HepG2 (cell line): ENCODE measurements around the gene SLC66A3. TPM values are rescaled to one million over a fixed set of nuclear protein-coding genes. Genes with fewer than 3 reads are reported as not detected.

Experiments used
- ATF3 ChIP-seq: sonication (generic); formaldehyde crosslinking; IDR thresholded peaks from 2 replicates; pipeline ENCODE4 v1.4.0; 2020; ENCODE audit warnings: missing genetic modification reagents
- ATF7-NPFF ChIP-seq: sonication (generic); formaldehyde crosslinking; IDR thresholded peaks from 2 replicates; pipeline ENCODE4 v1.8.1; 2023; ENCODE audit warnings: mild to moderate bottlenecking, low read depth, missing genetic modification reagents, moderate library complexity
- HCFC1 ChIP-seq: fragments of 150-350 bp; IDR thresholded peaks from 2 replicates; pipeline ENCODE4 v1.6.1; 2014; ENCODE audit warnings: low read depth, low read length
- IRX3 ChIP-seq: sonication (generic); formaldehyde crosslinking; IDR thresholded peaks from 2 replicates; pipeline ENCODE4 v1.8.1; 2023; ENCODE audit warnings: mild to moderate bottlenecking, low read depth, missing genetic modification reagents, borderline replicate concordance
- KAT8 ChIP-seq: IDR thresholded peaks from 2 replicates; pipeline ENCODE4 v1.6.1; 2016; ENCODE audit warnings: missing genetic modification reagents, missing compliant biosample characterization
- MEF2D ChIP-seq: sonication (generic); formaldehyde crosslinking; IDR thresholded peaks from 2 replicates; pipeline ENCODE4 v1.5.1; 2020; ENCODE audit warnings: mild to moderate bottlenecking, missing genetic modification reagents
- MXD4 ChIP-seq: IDR thresholded peaks from 2 replicates; pipeline ENCODE4 v1.6.1; 2016; ENCODE audit warnings: mild to moderate bottlenecking, missing biosample characterization, missing genetic modification reagents
- PATZ1 ChIP-seq: sonication (generic); formaldehyde crosslinking; IDR thresholded peaks from 2 replicates; pipeline ENCODE4 v1.4.0; 2020; ENCODE audit warnings: missing genetic modification reagents
- PHF20 ChIP-seq: sonication (generic); formaldehyde crosslinking; IDR thresholded peaks from 2 replicates; pipeline ENCODE4 v1.5.0; 2020; ENCODE audit warnings: mild to moderate bottlenecking, missing genetic modification reagents
- PRMT3 ChIP-seq: sonication (generic); formaldehyde crosslinking; IDR thresholded peaks from 2 replicates; pipeline ENCODE4 v1.8.1; 2022; ENCODE audit warnings: low read depth, mild to moderate bottlenecking, moderate library complexity, missing genetic modification reagents, borderline replicate concordance
- RXRA ChIP-seq: sonication (generic); formaldehyde crosslinking; IDR thresholded peaks from 2 replicates; pipeline ENCODE4 v1.5.1; 2020; ENCODE audit warnings: missing genetic modification reagents
- SRSF9 ChIP-seq: fragments of 200-400 bp; formaldehyde crosslinking; IDR thresholded peaks from 2 replicates; pipeline ENCODE4 v1.6.1; 2018; ENCODE audit warnings: borderline replicate concordance, mild to moderate bottlenecking, low read depth, low read length; ENCODE audit not compliant: insufficient read depth, poor library complexity, severe bottlenecking
- THYN1 ChIP-seq: sonication (generic); formaldehyde crosslinking; IDR thresholded peaks from 2 replicates; pipeline ENCODE4 v1.8.1; 2023; ENCODE audit warnings: low read depth, mild to moderate bottlenecking, moderate library complexity, missing genetic modification reagents, borderline replicate concordance
- ZNF101 ChIP-seq: sonication (generic); formaldehyde crosslinking; IDR thresholded peaks from 2 replicates; pipeline ENCODE4 v1.4.0; 2020; ENCODE audit warnings: mild to moderate bottlenecking, low read depth, missing genetic modification reagents, borderline replicate concordance
- ZNF121 ChIP-seq: sonication (generic); formaldehyde crosslinking; IDR thresholded peaks from 2 replicates; pipeline ENCODE4 v1.5.0; 2020; ENCODE audit warnings: mild to moderate bottlenecking, missing genetic modification reagents
- ZNF335 ChIP-seq: sonication (generic); formaldehyde crosslinking; IDR thresholded peaks from 2 replicates; pipeline ENCODE4 v1.4.0; 2020; ENCODE audit warnings: missing genetic modification reagents
- ZNF567 ChIP-seq: sonication (generic); formaldehyde crosslinking; IDR thresholded peaks from 2 replicates; pipeline ENCODE4 v1.8.1; 2023; ENCODE audit warnings: mild to moderate bottlenecking, missing genetic modification reagents, borderline replicate concordance
- ZNF652 ChIP-seq: IDR thresholded peaks from 2 replicates; pipeline ENCODE4 v1.6.1; 2016; ENCODE audit warnings: low read depth, borderline replicate concordance
- ZNF766 ChIP-seq: sonication (generic); formaldehyde crosslinking; IDR thresholded peaks from 2 replicates; pipeline ENCODE4 v1.5.0; 2020; ENCODE audit warnings: missing genetic modification reagents, borderline replicate concordance
- ZNF792 ChIP-seq: IDR thresholded peaks from 2 replicates; pipeline ENCODE4 v1.6.1; 2016
- ZSCAN30 ChIP-seq: sonication (generic); formaldehyde crosslinking; IDR thresholded peaks from 2 replicates; pipeline ENCODE4 v1.5.0; 2020; ENCODE audit warnings: mild to moderate bottlenecking, missing genetic modification reagents
- ZSCAN31 ChIP-seq: sonication (generic); formaldehyde crosslinking; IDR thresholded peaks from 2 replicates; pipeline ENCODE4 v1.5.0; 2020; ENCODE audit warnings: low read depth, mild to moderate bottlenecking, missing genetic modification reagents
- polyA plus RNA-seq, 8 experiments: library from polyadenylated mRNA; depleted of rRNA in 3 of 8; stranded (reverse) in 7 of 8; unstranded in 1 of 8; fragments of >200 nt; fragmentation: Illumina TruSeq in 4 of 8; extraction: Trizol in 4 of 8; gene quantifications; 2 replicates each; pipeline versions ENCODE4 v1.2.1 to v1.2.3, GENCODE V29; 2011 to 2016; ENCODE audit warnings: low read depth in 4 of 8, missing spikeins in 1 of 8, mixed read lengths in 1 of 8; ENCODE audit not compliant: insufficient read depth in 1 of 8
- total RNA-seq, 5 experiments: library from RNA; depleted of rRNA; stranded (reverse); fragments of >200 nt; fragmentation: Illumina TruSeq; extraction: Trizol; gene quantifications; 2 replicates each; pipeline ENCODE4 v1.2.3, GENCODE V29; 2016; ENCODE audit warnings: low read depth in 1 of 5
- TF ChIP-seq, protein P1 (sequence below): sonication (generic); formaldehyde crosslinking; IDR thresholded peaks from 2 replicates; pipeline ENCODE4 v1.8.0; 2022; ENCODE audit warnings: mild to moderate bottlenecking, missing genetic modification reagents, moderate library complexity
- TF ChIP-seq, protein P2 (sequence below): sonication (generic); formaldehyde crosslinking; IDR thresholded peaks from 2 replicates; pipeline ENCODE4 v1.4.0; 2020; ENCODE audit warnings: mild to moderate bottlenecking, missing genetic modification reagents

The SLC66A3 gene
- total and polyA plus RNA-seq, 2 of the 13 experiments (the other 11 are each of a cell fraction or from before 2014, with no cell fraction given): 2.2 to 3.7 TPM

GRCh38 chr2:11123856-11124759 lies 31.2 kb upstream of the SLC66A3 start (continued):
- TF ChIP-seq SRSF9 (no peak), PRMT3 (CRISPR knock-in tag) (no peak), HCFC1 (no peak), MXD4 (CRISPR knock-in tag) (0 out of 2 replicates have a peak, but pooled peaks have one; percentile 56), KAT8 (CRISPR knock-in tag) (no peak), ZNF335 (CRISPR knock-in tag) (no peak), ZSCAN30 (no peak), ZSCAN31 (CRISPR knock-in tag) (no peak), ZNF652 (CRISPR knock-in tag) (no peak), ZNF101 (CRISPR knock-in tag) (no peak), PHF20 (no peak), ZNF792 (no peak), ZNF567 (no peak), ATF7-NPFF (CRISPR knock-in tag) (no peak), ZNF121 (peak; percentile 77), THYN1 (CRISPR knock-in tag) (no peak), PATZ1 (no peak), ATF3 (no peak), ZNF766 (CRISPR knock-in tag) (no peak), MEF2D (CRISPR knock-in tag) (no peak), RXRA (peak; percentile 52; the same call in 1 of the 2 replicates), IRX3 (no peak)
- TF ChIP-seq, protein P1, sequence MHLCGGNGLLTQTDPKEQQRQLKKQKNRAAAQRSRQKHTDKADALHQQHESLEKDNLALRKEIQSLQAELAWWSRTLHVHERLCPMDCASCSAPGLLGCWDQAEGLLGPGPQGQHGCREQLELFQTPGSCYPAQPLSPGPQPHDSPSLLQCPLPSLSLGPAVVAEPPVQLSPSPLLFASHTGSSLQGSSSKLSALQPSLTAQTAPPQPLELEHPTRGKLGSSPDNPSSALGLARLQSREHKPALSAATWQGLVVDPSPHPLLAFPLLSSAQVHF (CRISPR knock-in tag): no peak
- TF ChIP-seq, protein P2, sequence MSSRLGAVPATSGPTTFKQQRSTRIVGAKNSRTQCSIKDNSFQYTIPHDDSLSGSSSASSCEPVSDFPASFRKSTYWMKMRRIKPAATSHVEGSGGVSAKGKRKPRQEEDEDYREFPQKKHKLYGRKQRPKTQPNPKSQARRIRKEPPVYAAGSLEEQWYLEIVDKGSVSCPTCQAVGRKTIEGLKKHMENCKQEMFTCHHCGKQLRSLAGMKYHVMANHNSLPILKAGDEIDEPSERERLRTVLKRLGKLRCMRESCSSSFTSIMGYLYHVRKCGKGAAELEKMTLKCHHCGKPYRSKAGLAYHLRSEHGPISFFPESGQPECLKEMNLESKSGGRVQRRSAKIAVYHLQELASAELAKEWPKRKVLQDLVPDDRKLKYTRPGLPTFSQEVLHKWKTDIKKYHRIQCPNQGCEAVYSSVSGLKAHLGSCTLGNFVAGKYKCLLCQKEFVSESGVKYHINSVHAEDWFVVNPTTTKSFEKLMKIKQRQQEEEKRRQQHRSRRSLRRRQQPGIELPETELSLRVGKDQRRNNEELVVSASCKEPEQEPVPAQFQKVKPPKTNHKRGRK: no peak
